GM19463 (cell line): ENCODE measurements around the gene PHGDH.

Experiments
- ATAC-seq: cut with Tn5 transposase; IDR thresholded peaks from one replicate; pipeline ENCODE4 v1.9.1; 2021; ENCODE audit warnings: mild to moderate bottlenecking, moderate library complexity; ENCODE audit not compliant: unreplicated experiment

Gene PHGDH

DNA sequence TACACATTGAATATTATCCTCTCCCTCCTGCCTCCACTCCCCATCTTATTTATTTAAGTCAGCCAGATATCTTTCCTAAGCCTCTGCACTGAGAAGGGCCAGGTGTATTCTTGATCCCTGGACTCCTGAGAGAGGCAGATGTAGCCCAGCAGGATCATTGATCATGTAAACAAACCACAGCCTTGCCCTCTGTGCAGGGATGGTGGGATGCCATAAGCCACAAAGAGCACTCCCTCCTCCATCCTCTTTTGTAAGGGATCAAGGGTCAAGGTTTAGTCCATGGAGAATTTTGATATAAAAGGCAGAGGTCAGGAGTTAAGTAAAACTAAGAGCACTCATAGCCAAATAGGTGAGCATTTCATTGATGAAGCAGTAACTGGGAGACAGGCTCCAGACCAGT is 17.3 kb downstream of the PHGDH start:
- ATAC-seq: no peak

DNA sequence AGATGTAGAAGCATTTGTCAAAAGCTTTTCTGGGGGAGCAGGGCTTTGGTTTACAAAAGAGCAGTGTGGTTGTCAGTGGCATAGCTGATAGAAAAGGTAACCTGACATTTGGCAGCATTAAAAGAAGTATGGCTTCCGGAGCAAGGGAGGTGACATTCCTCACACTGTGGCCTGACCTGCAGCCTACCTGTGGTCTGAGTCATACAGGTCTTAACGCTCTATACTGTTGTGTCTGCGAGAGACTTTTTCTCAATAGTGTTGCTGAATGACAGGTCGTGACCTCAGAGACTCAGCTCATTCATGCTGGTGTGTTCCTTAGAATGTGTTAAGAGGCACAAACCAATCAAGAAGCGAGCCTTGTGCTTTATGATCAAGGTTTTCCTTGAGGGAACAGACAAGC is 19.3 kb downstream of the PHGDH start:
- ATAC-seq: no peak

DNA sequence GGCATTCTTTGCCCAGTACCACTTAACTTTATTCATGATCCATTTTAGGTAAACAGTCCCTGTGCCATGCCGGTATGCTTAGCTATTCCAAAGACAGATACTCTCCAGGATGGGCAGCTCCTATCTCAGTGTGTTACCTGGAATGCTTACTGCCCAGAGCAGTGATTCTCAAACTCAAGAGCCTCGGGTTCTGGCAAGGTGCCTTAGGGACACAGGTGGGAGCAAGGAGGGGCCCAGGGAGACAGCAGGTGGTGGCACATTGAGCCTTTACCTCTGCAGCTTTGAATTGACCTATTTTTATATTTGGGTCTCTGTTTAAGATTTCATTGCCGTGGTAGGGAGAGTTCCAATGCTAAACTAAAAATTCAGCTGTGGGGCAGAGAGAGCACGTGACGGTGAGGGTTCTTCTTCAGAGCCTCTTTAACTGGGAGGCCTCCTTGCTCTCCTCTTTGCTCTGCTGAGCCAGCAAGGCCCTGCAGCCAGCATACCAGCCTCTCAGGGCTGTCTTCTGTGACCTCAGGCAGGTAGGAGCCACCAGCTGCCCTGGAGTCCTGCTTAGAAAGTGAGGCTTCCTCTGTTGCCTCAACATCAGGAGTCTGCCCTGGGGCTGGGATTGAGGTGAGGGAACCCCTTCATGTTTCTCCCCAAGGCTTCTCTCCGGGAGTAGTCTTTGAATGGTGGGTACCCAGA is 20.2 kb downstream of the PHGDH start:
- ATAC-seq: no peak

DNA sequence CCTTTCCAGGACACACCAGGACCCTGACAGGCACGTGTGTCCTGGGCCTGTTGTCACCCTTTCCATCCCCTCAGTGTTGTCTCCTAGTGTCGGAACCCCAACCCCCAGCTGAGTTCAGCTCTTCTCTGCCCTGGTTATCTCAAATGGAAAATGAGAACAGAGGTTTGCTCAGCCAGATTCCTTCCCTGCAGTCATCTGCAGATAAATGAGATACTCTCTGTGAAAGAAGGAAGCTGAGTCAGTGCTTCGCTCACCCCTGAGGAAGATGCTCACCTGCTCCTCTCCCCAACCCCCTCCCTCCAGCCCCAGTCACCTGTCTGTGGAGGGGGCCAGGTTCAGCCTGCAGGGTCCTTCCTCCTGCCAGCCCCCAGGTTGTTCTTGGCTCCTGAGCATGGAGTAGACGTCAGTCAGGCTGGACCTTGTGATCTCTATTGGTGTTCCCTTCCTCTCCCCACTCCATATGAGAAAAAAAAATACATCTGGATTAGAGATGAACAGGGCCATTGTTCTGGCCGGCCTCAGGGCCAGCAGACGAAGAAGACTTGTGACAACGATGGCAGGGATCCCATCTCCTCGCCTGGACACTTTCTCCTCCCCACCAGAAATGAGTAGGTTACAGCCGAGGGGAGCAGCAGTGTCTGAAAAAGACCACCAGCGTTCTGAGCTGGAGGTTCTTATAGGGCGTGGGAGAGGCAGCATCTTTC is 20.9 kb downstream of the PHGDH start:
- ATAC-seq: no peak

DNA sequence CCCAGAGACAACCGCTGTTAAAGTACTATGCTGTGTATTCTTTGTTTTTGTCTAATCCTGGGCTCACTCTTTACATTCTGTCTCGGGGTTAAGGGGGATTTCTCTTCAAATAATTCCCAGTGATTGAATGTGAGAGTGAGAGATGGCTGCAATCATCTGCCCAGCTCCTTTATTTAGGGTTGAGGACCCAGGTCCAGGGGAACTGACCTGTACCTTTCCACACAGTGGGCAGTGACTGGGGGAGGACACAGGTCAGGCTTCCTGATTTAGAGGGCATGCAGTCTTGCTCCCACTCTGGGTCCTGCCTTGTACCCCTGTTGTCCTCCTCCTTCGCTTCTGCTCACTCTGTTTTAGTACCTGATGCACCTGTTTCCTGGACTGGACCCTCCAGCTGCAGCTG is 22.0 kb downstream of the PHGDH start:
- ATAC-seq: no peak

DNA sequence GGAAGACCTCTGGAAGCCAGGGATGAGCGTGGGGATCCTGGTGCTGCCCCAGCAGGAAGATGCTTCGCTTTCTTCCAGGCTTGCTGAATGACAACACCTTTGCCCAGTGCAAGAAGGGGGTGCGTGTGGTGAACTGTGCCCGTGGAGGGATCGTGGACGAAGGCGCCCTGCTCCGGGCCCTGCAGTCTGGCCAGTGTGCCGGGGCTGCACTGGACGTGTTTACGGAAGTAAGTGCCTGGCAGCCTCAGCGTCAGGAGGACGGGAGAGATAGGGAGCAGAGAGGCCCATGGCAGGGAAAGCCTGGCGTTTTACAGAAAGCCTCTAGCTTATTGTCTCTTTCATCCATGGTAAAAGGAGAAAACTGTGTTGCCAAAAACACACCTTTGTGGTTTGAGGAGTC is 23.5 kb downstream of the PHGDH start:
- ATAC-seq: no peak

DNA sequence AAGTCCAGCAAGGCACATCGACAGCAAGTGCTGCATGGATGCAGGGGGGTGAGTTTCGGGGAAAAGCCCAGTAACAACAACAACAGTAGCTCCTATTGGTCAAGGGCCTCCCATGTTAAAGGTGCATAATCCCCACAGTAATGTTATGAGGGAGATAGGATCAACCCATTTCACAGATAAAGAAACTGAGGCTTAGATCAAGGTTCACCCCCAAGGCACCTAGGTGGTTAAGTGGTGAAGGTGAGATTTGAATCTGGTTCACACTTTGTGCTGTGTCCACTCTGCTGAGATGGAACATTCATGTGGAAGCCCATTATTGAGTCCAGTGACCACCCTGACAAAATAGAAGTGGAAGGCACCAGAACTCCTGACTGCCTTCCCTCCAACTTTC is 24.9 kb downstream of the PHGDH start:
- ATAC-seq: no peak

DNA sequence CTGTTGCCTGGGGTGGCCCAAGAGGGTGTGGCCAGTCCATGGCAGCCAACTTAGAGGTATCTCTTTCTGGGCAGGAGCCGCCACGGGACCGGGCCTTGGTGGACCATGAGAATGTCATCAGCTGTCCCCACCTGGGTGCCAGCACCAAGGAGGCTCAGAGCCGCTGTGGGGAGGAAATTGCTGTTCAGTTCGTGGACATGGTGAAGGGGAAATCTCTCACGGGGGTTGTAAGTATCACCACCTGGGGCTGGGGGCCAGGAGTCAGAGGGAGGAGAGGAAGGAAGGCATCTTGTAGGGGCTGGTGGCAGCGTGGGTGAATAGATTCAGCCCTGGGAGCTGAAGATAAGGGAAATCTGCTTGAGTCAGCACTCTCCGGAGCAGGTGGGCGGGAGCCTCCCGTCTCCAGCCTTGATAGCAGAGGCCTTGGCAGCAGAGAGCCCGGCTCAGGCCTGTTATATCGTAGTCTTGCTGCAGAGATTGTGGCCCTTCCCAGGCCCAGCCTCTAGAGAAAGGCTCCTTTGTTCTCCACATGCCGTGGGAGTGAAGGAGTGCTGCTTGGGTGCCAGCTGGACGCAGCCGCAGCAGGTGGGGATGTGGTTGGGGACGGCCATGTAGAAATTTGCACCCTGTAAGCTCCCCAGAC is 25.4 kb downstream of the PHGDH start:
- ATAC-seq: no peak

DNA sequence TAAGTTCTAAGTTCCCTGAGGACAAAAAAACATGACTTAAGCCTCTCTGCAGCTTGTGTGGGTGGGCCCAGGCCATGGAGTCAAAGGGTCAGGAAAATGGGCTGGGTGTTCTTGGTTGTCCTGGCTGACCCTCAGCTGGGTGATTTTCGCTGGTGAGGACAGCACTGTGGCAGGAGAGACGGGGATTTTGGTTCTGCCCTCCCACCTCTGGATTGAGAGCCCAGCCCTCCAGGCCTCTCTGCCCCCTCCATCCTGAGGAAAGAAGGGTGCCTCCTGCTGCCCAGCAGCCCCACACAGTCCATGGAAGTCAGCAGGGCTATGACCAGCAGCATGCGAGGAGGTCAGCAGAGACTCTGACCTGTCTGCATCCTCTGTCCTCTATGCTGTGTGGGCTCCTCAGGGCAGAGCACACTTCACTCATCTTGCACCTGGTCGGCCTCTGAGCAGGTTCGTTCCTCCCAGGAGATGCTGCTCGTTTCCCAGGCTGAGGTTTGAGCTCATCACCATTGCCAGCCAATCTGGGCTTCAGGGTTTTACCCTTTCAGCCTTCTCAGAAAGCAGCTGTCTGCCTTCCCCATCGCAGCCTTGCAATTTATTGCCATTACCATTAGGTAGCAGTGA is 26.5 kb downstream of the PHGDH start:
- no peak for ATAC-seq

DNA sequence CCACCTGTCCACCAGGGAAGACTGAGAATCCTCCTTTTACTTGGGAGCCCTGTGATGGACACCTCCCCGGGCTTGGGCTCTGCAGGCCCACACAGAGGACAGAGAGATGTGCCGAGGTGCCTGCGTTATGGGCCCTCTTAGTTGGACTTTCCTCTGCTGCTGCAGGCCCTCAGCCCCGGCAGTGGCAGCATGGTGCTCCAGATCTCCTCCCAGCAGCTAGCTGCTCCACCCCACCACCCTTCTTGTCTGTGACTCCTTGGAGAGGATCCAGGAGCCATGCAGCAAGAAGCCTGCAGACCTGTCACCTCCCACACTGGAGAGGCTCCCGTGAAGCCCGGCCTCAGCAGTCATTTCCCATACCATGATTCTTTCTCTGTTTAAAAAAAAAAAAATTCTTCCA is 27.4 kb downstream of the PHGDH start:
- no peak for ATAC-seq

DNA sequence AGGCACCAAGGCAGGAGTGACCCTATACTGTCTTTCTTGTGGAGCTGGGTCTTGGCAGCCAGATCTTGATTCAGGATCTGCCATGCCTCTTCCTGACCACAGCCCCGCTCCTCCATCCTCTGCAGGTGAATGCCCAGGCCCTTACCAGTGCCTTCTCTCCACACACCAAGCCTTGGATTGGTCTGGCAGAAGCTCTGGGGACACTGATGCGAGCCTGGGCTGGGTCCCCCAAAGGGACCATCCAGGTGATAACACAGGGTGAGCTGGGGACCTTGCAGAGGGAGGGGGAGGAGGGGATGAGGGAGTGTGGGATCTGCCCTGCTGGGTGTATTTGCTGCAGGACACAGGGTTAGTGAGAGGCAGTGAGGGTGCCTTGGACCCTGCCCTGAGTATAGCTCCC is 28.5 kb downstream of the PHGDH start:
- ATAC-seq: no peak

DNA sequence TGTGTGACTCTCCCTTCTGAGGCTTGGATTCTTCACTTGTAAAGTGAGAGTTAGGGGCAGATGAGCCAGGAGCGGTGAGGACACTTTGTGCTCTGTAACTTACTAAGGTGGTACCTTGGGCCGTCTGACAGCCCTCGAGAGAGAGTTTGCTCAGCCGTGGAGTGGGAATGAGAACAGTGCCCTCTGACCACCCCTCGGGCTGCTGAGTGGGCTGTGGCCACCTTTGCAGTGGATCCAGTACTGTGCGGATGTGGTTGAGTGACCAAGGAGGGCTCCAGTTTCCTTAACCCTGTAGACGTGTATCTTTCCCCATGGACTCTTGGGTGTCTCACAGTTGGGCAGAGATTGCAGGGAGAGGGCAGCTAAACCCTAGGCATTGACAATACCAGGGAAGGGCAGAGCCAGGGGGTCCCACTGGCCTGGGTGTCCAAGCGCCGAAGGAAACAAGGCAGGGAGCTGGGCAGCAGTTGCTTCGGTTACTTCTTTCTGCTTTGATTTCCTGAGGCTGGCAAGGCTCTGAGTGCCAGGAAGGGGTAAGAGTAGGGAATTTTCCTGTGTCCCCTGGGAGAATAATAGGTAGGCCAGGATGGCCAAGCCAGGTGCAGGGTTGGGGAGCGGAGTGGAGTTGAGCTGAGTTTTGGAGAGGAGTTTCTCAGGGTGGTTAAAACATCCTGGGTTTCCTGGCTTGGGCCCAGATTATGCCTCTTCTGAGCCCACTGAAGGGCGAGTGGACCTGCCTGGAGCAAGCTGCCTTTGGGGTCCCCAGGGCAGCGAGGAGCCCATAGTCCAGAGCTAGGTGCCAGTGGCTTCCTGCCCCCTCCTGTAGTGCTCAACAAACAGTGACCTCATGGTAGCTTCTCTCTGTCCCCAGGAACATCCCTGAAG is 29.4 kb downstream of the PHGDH start:
- ATAC-seq: no peak

DNA sequence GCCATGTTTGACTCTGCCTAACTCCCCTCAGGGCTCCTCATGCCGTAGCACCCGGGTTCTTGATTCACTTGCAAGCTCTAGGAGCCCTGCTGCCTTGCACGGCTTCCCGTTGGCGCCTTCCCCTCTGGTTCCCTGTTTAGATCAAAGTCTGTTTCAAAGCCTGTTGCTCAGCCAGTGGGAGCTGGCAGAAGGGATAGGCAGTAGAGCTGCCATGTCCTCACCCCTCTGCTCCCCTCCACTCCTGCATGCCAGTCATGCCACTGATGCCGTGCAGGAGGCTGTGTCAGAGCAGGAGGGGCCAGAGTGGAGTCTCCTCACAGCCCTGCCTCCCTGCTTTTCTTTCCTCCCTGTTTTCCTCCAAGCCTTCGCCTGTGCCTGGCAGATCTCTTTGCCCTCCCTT is 30.5 kb downstream of the PHGDH start:
- ATAC-seq: no peak

DNA sequence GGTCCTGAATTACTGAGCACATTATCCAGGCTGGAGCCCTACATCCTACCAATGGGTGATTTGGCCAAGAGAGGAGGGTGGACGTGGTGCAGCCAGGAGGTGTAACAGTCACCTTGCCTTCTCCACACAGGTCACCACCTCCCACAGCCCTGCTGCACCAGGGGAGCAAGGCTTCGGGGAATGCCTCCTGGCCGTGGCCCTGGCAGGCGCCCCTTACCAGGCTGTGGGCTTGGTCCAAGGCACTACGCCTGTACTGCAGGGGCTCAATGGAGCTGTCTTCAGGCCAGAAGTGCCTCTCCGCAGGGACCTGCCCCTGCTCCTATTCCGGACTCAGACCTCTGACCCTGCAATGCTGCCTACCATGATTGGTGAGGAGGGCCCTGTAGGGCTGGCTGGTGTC is 30.9 kb downstream of the PHGDH start:
- no peak for ATAC-seq

DNA sequence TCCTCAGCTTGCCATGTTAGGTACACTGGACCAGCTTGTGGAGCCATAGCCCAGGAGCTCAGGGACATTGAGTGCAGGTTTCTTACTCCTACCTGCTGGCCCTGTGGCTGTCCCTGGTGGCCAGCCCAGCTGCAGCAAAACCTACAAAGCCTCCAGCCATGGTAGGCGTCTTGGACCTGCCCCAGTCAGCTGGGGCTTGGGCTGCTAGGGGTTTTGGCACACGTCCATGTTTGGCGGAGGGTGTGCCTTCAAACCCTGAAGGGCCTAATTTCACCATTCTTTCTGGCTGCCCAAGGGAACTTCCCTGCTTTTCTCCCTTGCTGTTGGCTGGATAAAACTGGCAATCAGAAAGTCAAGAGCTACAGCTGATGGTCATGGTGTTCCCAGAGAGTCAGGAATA is 31.6 kb downstream of the PHGDH start:
- no peak for ATAC-seq

DNA sequence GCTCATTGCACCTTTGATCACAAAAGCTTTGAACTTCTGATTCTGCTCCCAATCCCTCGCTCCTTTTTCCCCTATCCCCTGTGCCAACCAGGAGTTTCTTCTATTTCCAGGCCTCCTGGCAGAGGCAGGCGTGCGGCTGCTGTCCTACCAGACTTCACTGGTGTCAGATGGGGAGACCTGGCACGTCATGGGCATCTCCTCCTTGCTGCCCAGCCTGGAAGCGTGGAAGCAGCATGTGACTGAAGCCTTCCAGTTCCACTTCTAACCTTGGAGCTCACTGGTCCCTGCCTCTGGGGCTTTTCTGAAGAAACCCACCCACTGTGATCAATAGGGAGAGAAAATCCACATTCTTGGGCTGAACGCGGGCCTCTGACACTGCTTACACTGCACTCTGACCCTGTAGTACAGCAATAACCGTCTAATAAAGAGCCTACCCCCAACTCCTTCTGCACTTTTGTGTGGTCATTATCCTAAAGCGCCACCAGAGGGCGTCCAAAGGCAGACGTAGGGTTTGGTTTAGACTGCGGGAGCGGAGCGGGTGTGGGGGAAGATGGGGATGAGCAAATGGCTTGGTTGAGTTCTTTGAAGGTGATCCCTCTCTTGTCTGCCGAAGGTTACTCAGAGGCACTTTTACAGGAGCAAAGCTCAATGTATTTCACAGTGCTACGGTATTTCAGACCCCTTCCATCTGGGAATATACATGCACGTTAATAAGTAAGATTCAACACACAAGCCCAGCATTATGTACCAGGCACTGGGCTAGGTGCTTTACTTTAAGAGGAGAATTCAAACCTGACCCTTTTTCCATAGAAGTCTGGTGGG is 32.3 kb downstream of the PHGDH start:
- peak; percentile 80 for ATAC-seq

DNA sequence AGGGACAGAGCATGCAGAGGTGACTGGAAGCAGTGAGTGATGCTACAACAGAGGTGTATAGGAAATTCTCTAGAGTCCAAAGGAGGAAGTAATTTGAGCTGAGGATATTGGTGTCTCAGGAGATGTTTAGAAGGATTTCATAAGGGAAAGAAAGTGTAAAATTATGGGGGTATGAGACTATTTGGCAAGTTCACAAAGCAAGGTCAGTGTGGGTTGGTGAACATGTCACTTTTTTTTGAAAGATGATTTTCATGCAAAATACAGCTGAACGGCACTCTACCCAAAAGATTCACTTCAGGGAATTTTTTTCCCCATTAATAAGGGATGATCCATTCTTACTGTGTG is 32.8 kb downstream of the PHGDH start:
- ATAC-seq: no peak

DNA sequence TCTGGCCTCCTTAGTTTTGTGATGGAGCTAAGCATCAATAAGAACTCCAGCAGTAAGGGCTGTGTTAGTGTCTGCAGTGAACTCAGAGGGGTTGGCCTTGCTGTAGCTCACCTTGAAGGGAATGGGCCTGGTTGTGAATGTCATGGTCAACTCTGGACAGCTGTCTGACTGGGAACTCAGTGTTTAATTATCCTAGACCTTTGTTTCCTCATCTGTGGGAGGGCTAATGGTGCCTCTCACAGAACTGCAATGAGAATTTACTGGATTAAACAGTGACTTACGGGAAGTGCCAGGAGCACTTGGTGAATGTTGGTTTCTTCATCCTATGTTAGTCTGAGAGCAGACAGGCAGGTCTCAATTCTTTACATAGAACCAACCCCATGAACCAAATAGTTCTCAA is 33.3 kb downstream of the PHGDH start:
- ATAC-seq: no peak

DNA sequence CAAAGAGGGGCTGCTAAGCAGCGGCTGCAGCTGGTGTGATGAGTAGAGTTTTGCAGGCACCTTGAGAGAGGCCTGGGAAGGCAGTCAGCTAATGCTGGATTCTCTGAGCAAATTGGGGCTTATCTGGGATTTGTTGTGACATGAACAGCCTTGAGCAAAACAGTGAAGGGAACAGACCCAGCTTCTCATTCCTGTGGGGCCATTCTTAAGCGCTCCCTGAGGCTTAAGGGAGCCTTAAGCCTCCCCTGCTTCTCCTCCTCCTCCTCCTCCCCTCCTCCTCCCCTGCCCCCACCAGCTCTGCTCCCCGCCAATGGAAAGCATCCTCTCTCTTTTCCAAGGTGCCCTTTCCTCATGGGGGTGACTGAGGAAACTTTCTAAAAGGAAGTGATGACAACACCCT is 35.7 kb downstream of the PHGDH start:
- ATAC-seq: no peak

DNA sequence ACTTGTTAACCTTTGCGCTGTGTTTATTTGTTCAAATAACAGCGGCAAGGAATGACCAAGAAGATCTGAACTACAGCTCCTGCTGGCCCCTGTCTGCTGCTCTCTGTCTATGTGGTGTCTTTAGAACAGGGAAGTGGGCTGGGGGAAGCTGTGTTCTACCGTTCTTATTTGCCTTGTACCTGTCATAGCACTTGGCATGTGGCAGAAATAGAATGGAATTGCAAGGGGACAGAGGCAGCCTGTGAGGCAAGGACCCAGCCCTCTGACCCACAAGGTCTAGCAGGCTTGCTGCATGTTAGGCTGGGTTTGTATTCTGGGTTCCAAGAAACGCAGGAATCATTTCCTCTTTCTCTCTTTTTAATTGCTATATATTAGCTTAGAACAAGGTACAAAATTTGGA is 36.3 kb downstream of the PHGDH start:
- ATAC-seq: no peak
